Endothelial cell of umbilical vein (primary cell): ENCODE measurements around the gene SLC25A23. TPM values are rescaled to one million over a fixed set of nuclear protein-coding genes. Genes with fewer than 3 reads are reported as not detected.

Experiments
- BruUV-seq: library from RNA; stranded (reverse); fragments of 400-500 nt; replicated peaks from 2 replicates; lab custom pipeline; 2021; lab: Mats Ljungman, UMichigan
- CTCF ChIA-PET: fragments of 300-600, 350-600 bp; sonication (Branson Sonifier 250); formaldehyde crosslinking; loops from one replicate; lab custom pipeline; 2021; ENCODE audit warnings: antibody characterized with exemption, inconsistent platforms; lab: Charles Lee
- POLR2A ChIA-PET: fragments of 300-600, 350-600 bp; sonication (Branson Sonifier 250); formaldehyde crosslinking; loops from one replicate; lab custom pipeline; 2021; ENCODE audit warnings: antibody characterized with exemption, inconsistent platforms; lab: Charles Lee
- DNase-seq: peaks from one replicate; pipeline ENCODE4 v3.0.0-alpha.2; 2011; ENCODE audit warnings: low read depth, low spot score
- FAIRE-seq: peaks from 2 replicates; lab custom pipeline; 2011; peaks lifted over from hg19 to GRCh38; lab: Jason Lieb, UNC
- H2AFZ ChIP-seq: 2 replicates; pipeline ENCODE4 v1.6.0; 2012; ENCODE audit warnings: low read depth, low read length, control low read depth, inconsistent platforms
- H3K27ac ChIP-seq: 2 replicates; pipeline ENCODE4 v1.5.1; 2011; ENCODE audit warnings: low read depth, mild to moderate bottlenecking, control low read depth, low read length, moderate library complexity; ENCODE audit not compliant: insufficient read depth
- H3K27me3 ChIP-seq, 2 experiments: 2 replicates each; pipeline versions ENCODE4 v1.6.0 to v1.6.1; 2011; ENCODE audit warnings: low read length in 2 of 2, mixed read lengths in 1 of 2; ENCODE audit not compliant: control insufficient read depth in 2 of 2, insufficient read depth in 2 of 2
- H3K36me3 ChIP-seq, 2 experiments: 2 replicates in 1 of 2; 3 replicates in 1 of 2; pipeline ENCODE4 v1.5.1; 2011; ENCODE audit warnings: low read length in 2 of 2, mild to moderate bottlenecking in 1 of 2, moderate library complexity in 1 of 2; ENCODE audit not compliant: control insufficient read depth in 2 of 2, insufficient read depth in 2 of 2; ENCODE audit errors: extremely low read depth in 1 of 2
- H3K4me1 ChIP-seq: 3 replicates; pipeline ENCODE4 v1.5.1; 2011; ENCODE audit warnings: mild to moderate bottlenecking, low read length; ENCODE audit not compliant: control insufficient read depth, insufficient read depth; ENCODE audit errors: extremely low read depth
- H3K4me2 ChIP-seq: 2 replicates; pipeline ENCODE4 v1.6.1; 2011; ENCODE audit warnings: low read length, control low read depth, mixed read lengths; ENCODE audit not compliant: insufficient read depth
- H3K4me3 ChIP-seq, 3 experiments: fragments of 200-600 bp in 1 of 3; sonication (generic), shearing (Covaris generic) in 1 of 3; replicated peaks in 1 of 3; 2 replicates each; pipeline ENCODE4 v1.5.1; 2011 to 2016; ENCODE audit warnings: control low read depth in 3 of 3, low read length in 3 of 3, mild to moderate bottlenecking in 2 of 3, inconsistent platforms in 1 of 3, low read depth in 1 of 3, moderate library complexity in 1 of 3; ENCODE audit not compliant: insufficient read depth in 1 of 3
- H3K79me2 ChIP-seq: 2 replicates; pipeline ENCODE4 v1.6.0; 2012; ENCODE audit warnings: low read length, inconsistent platforms; ENCODE audit not compliant: control insufficient read depth, insufficient read depth
- H3K9ac ChIP-seq: replicated peaks from 2 replicates; pipeline ENCODE3; 2011; ENCODE audit warnings: low read length, control low read depth; ENCODE audit not compliant: insufficient read depth; ENCODE audit errors: extremely low read depth
- H3K9me1 ChIP-seq: replicated peaks from 3 replicates; pipeline ENCODE4 v1.6.0; 2011; ENCODE audit warnings: mild to moderate bottlenecking, low read length; ENCODE audit not compliant: control insufficient read depth, insufficient read depth; ENCODE audit errors: extremely low read depth
- H3K9me3 ChIP-seq: replicated peaks from 2 replicates; pipeline ENCODE4 v1.5.1; 2012; ENCODE audit warnings: low read length, inconsistent platforms; ENCODE audit not compliant: control insufficient read depth, insufficient read depth
- H4K20me1 ChIP-seq: replicated peaks from 2 replicates; pipeline ENCODE3; 2011; ENCODE audit warnings: mild to moderate bottlenecking, low read length; ENCODE audit not compliant: control insufficient read depth, insufficient read depth; ENCODE audit errors: extremely low read depth
- CTCF ChIP-seq, 2 donors: IDR thresholded peaks; 1 replicate in 1 of 2; 2 replicates in 1 of 2; pipeline ENCODE4 v1.5.1; 2011; ENCODE audit warnings: low read length in 2 of 2, mild to moderate bottlenecking in 2 of 2, moderate library complexity in 2 of 2, control low read depth in 1 of 2, inconsistent platforms in 1 of 2, low read depth in 1 of 2; ENCODE audit not compliant: insufficient read depth in 1 of 2; ENCODE audit errors: extremely low read depth in 1 of 2
- EZH2 ChIP-seq: IDR thresholded peaks from 2 replicates; pipeline ENCODE4 v1.6.1; 2012; ENCODE audit warnings: borderline replicate concordance, low read depth, mild to moderate bottlenecking, moderate library complexity, low read length, inconsistent platforms; ENCODE audit not compliant: severe bottlenecking
- FOS ChIP-seq: IDR thresholded peaks from 2 replicates; pipeline ENCODE4 v1.6.1; 2011; ENCODE audit warnings: mild to moderate bottlenecking, low read length, moderate library complexity, borderline replicate concordance; ENCODE audit not compliant: insufficient read depth
- GATA2 ChIP-seq: IDR thresholded peaks from 2 replicates; pipeline ENCODE4 v1.7.0; 2011; ENCODE audit warnings: low read depth, mild to moderate bottlenecking, moderate library complexity, mixed read lengths, low read length; ENCODE audit not compliant: insufficient read length, insufficient read depth
- JUN ChIP-seq: IDR thresholded peaks from 2 replicates; pipeline ENCODE4 v1.6.1; 2011; ENCODE audit warnings: borderline replicate concordance, low read depth; ENCODE audit not compliant: insufficient read length, insufficient read depth
- MAX ChIP-seq: IDR thresholded peaks from 2 replicates; pipeline ENCODE4 v1.6.1; 2011; ENCODE audit not compliant: insufficient read depth, insufficient read length
- MYC ChIP-seq: IDR thresholded peaks from one replicate; pipeline ENCODE4 v1.6.1; 2011; ENCODE audit warnings: mild to moderate bottlenecking, low read depth, low read length
- POLR2A ChIP-seq: IDR thresholded peaks from 2 replicates; pipeline ENCODE4 v1.6.1; 2012; ENCODE audit warnings: low read depth, mild to moderate bottlenecking, control low read depth, low read length
- POLR2AphosphoS5 ChIP-seq: IDR thresholded peaks from 2 replicates; pipeline ENCODE4 v1.6.1; 2012; ENCODE audit warnings: low read depth, mild to moderate bottlenecking, control low read depth, low read length, moderate library complexity; ENCODE audit not compliant: insufficient read depth
- dilution Hi-C: fragments of 300-500 bp; cut with MboI; formaldehyde crosslinking; loops from one replicate; pipeline ENCODE4 v1.15.0; 2019; ENCODE audit warnings: low sequenced_read_pairs; ENCODE audit not compliant: extremely low pct_ligation_motif_present
- intact Hi-C: fragments of 100-400 bp; cut with micrococcal nuclease; formaldehyde crosslinking; loops from one replicate; pipeline ENCODE4 v1.10.0; 2022
- polyA plus RNA-seq, 4 experiments: library from polyadenylated mRNA; depleted of rRNA in 3 of 4; stranded (reverse) in 3 of 4; unstranded in 1 of 4; fragments of >200 nt; gene quantifications; 2 replicates each; pipeline versions ENCODE4 v1.2.1 to v1.2.3, GENCODE V29; 2011 to 2012; ENCODE audit warnings: missing spikeins in 1 of 4
- total RNA-seq: library from RNA; stranded (reverse); gene quantifications from 2 replicates; pipeline ENCODE4 v1.2.3, GENCODE V29; 2021

Gene SLC25A23
- total and polyA plus RNA-seq, 2 donors (not counting 3 experiments of a cell fraction or from before 2014, with no cell fraction given): 12.8 to 33.5 TPM

- Histone ChIP-seq H3K4me2 (no peak overlapping the region), H3K4me1 (no peaks in the 10 kb centered on the region), H3K9ac (no peak overlapping the region), H3K27ac (no peak overlapping the region), H3K9me1 (no peaks in the 10 kb centered on the region), H4K20me1 (no peaks in the 10 kb centered on the region), H2AFZ (no peak overlapping the region), H3K27me3 (no peaks in the 10 kb centered on the region), H3K4me3 (no peak overlapping the region), H3K79me2 (no peaks in the 10 kb centered on the region), H3K9me3 (no peaks in the 10 kb centered on the region), H3K36me3 (no peaks in the 10 kb centered on the region)
- TF ChIP-seq POLR2A (no peak), FOS (no peak), POLR2AphosphoS5 (no peak), MAX (no peak), MYC (no peak), JUN (no peak), GATA2 (no peak), CTCF (IDR thresholded peaks at IDR 0.05; ENCODE audit: extremely low read depth in 1 of 2, insufficient read depth in 1 of 2, low read depth in 1 of 2, low read length in 2 of 2) (no peak), EZH2 (no peak)
- ChIA-PET POLR2A (no interaction called here), CTCF (interaction anchor here (1.0 kb wide), 1 partner anchor 8 kb away, joined by 3 read pairs; the partner anchor contains the start of gene DENND1C)
- DNase-seq: no peak
- FAIRE-seq: no peak
- no TSS peak for BruUV-seq
- intact Hi-C loops: loop anchor here (5.0 kb wide), 1 partner anchor 913 kb away; no protein-coding TSS in a partner anchor
- dilution Hi-C loops: no loop called here
Measured at GRCh38 chr19:6489278-6490061, 29.9 kb upstream of the SLC25A23 start.
